ENCODE measurements around the gene ZNF614.

DNA sequence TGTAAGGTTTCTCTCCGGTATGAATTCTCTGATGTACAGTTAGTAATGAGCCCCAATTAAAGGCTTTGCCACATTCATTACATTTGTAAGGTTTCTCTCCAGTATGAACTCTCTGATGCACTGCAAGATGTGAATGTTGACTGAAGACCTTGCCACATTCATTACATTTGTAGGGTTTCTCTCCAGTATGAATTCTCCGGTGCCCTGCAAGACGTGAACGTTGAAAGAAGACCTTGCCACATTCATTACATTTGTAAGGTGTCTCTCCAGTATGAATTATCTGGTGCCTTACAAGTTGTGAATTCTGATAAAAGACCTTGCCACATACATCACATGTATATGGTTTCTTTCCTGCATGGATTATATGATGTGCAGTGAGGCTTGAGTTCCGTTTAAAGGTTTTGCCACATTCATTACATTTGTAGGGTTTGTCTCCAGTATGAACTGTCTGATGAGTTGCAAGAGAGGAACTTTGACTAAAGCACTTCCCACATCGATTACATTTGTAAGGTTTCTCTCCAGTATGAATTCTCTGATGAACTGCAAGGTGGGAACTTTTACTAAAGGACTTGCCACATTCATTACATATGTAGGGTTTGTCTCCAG is 38.2 kb upstream of the ZNF614 start:
- TF ChIP-seq, protein P1, sequence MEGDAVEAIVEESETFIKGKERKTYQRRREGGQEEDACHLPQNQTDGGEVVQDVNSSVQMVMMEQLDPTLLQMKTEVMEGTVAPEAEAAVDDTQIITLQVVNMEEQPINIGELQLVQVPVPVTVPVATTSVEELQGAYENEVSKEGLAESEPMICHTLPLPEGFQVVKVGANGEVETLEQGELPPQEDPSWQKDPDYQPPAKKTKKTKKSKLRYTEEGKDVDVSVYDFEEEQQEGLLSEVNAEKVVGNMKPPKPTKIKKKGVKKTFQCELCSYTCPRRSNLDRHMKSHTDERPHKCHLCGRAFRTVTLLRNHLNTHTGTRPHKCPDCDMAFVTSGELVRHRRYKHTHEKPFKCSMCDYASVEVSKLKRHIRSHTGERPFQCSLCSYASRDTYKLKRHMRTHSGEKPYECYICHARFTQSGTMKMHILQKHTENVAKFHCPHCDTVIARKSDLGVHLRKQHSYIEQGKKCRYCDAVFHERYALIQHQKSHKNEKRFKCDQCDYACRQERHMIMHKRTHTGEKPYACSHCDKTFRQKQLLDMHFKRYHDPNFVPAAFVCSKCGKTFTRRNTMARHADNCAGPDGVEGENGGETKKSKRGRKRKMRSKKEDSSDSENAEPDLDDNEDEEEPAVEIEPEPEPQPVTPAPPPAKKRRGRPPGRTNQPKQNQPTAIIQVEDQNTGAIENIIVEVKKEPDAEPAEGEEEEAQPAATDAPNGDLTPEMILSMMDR (IDR thresholded peaks at IDR 0.05; ENCODE audit: low read depth, low read length), result no peak
- TF ChIP-seq EZH2phosphoT487 (IDR thresholded peaks at IDR 0.05; ENCODE audit: low read depth), result no peak
